Measurements from ENCODE around the gene DLGAP3. TPM values are rescaled to one million over a fixed set of nuclear protein-coding genes. Genes with fewer than 3 reads are reported as not detected.

DLGAP3 gene
- total and polyA plus RNA-seq, 2 of the 13 experiments (the other 11 are each of a cell fraction or from before 2014, with no cell fraction given), result 0.03 to 0.04 TPM

DNA sequence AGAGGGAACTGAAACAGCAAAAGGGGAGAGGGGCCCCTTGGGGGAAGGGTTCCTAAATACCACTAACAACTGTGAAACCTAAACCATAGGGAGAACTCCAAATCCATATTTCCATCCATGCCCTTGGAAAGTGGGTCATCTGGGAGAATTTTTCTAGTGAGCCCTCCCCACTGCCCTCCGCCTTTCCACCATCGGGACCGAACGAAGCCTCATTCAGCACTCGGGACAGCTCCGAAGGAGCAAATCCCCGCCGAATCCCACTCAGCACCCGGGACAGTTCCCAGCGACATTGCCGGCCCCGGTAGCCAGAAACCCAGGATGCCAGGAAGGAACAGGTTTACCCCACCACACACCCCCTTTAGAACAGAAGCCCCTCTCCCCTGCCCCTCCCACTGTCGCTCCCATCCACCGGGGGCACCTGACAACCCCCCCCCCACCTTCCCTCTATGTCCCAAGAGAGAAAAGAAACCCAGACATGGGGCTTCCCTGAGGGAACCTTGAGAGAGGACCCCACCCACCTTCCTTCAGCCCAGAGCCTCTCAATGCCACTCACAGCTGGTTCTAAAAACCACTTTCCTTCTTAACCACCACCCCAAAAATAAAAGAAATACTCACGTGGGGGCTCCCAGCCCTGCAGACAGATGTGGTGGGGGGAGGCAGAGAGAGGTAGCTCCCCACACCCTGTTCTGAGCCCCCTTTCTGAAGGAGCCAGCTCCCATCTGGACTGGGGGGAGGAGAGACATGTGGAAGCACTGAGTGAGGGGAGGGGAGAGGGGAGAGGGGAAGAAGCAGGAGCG is 4.5 kb downstream of the DLGAP3 start (continued):
- peak; percentile 93 for TF ChIP-seq KMT2B (CRISPR knock-in tag; IDR thresholded peaks at IDR 0.05)
- TF ChIP-seq, protein P1, sequence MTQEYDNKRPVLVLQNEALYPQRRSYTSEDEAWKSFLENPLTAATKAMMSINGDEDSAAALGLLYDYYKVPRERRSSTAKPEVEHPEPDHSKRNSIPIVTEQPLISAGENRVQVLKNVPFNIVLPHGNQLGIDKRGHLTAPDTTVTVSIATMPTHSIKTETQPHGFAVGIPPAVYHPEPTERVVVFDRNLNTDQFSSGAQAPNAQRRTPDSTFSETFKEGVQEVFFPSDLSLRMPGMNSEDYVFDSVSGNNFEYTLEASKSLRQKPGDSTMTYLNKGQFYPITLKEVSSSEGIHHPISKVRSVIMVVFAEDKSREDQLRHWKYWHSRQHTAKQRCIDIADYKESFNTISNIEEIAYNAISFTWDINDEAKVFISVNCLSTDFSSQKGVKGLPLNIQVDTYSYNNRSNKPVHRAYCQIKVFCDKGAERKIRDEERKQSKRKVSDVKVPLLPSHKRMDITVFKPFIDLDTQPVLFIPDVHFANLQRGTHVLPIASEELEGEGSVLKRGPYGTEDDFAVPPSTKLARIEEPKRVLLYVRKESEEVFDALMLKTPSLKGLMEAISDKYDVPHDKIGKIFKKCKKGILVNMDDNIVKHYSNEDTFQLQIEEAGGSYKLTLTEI (CRISPR knock-in tag; conservative IDR thresholded peaks at IDR 0.05), result no peak
- no peak for TF ChIP-seq POLR2AphosphoS2 (IDR thresholded peaks at IDR 0.05; ENCODE audit: low read depth, low read length)
- peak; percentile 69; the same call in 1 of the 2 replicates for TF ChIP-seq TFDP1 (CRISPR knock-in tag; IDR thresholded peaks at IDR 0.05; ENCODE audit: borderline replicate concordance)
- TF ChIP-seq, protein P2, sequence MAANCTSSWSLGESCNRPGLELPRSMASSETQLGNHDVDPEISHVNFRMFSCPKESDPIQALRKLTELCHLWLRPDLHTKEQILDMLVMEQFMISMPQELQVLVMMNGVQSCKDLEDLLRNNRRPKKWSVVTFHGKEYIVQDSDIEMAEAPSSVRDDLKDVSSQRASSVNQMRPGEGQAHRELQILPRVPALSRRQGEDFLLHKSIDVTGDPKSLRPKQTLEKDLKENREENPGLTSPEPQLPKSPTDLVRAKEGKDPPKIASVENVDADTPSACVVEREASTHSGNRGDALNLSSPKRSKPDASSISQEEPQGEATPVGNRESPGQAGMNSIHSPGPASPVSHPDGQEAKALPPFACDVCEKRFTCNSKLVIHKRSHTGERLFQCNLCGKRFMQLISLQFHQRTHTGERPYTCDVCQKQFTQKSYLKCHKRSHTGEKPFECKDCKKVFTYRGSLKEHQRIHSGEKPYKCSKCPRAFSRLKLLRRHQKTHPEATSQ (CRISPR knock-in tag; IDR thresholded peaks at IDR 0.05; ENCODE audit: borderline replicate concordance), result 0 out of 2 replicates have a peak, but pooled peaks have one; percentile 60
- TF ChIP-seq HHEX (CRISPR knock-in tag; IDR thresholded peaks at IDR 0.05), result peak; percentile 66; the same call in 1 of the 2 replicates
- no peak for TF ChIP-seq ZNF24 (IDR thresholded peaks at IDR 0.05)
- no peak for TF ChIP-seq GMEB2 (CRISPR knock-in tag; IDR thresholded peaks at IDR 0.05; ENCODE audit: low read depth)
- peak; percentile 99 for TF ChIP-seq EEA1 (CRISPR knock-in tag; IDR thresholded peaks at IDR 0.05; ENCODE audit: borderline replicate concordance)
- peak; percentile 96 for TF ChIP-seq THAP7 (CRISPR knock-in tag; IDR thresholded peaks at IDR 0.05)
- peak; percentile 88 for TF ChIP-seq KAT8 (CRISPR knock-in tag; IDR thresholded peaks at IDR 0.05)
- TF ChIP-seq ARID3A (IDR thresholded peaks at IDR 0.05; ENCODE audit: low read depth, low read length), result no peak
- TF ChIP-seq, protein P3, sequence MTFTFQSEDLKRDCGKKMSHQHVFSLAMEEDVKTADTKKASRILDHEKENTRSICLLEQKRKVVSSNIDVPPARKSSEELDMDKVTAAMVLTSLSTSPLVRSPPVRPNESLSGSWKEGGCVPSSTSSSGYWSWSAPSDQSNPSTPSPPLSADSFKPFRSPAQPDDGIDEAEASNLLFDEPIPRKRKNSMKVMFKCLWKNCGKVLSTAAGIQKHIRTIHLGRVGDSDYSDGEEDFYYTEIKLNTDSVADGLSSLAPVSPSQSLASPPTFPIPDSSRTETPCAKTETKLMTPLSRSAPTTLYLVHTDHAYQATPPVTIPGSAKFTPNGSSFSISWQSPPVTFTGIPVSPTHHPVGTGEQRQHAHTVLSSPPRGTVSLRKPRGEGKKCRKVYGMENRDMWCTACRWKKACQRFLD (CRISPR knock-in tag; IDR thresholded peaks at IDR 0.05; ENCODE audit: borderline replicate concordance), result peak; percentile 100

Measured in HepG2 (cell line).